ENCODE results near the gene CLMN. TPM values are rescaled to one million over a fixed set of nuclear protein-coding genes. Genes with fewer than 3 reads are reported as not detected.

Gene CLMN
- total and polyA plus RNA-seq, 2 of the 13 experiments (the other 11 are each of a cell fraction or from before 2014, with no cell fraction given), result 15.1 to 16.7 TPM

- TF ChIP-seq, protein P1, sequence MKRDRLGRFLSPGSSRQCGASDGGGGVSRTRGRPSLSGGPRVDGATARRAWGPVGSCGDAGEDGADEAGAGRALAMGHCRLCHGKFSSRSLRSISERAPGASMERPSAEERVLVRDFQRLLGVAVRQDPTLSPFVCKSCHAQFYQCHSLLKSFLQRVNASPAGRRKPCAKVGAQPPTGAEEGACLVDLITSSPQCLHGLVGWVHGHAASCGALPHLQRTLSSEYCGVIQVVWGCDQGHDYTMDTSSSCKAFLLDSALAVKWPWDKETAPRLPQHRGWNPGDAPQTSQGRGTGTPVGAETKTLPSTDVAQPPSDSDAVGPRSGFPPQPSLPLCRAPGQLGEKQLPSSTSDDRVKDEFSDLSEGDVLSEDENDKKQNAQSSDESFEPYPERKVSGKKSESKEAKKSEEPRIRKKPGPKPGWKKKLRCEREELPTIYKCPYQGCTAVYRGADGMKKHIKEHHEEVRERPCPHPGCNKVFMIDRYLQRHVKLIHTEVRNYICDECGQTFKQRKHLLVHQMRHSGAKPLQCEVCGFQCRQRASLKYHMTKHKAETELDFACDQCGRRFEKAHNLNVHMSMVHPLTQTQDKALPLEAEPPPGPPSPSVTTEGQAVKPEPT (CRISPR knock-in tag; IDR thresholded peaks at IDR 0.05; ENCODE audit: low read depth), result no peak
- TF ChIP-seq ZNF207 (IDR thresholded peaks at IDR 0.05; ENCODE audit: borderline replicate concordance) (no peak), ZNF547 (CRISPR knock-in tag; IDR thresholded peaks at IDR 0.05) (no peak), FOXC1 (CRISPR knock-in tag; IDR thresholded peaks at IDR 0.05; ENCODE audit: borderline replicate concordance) (no peak), ZNF720 (CRISPR knock-in tag; IDR thresholded peaks at IDR 0.05) (no peak)
These were observed 156.0 kb downstream of the CLMN start (continued) for GRCh38 chr14:95163666-95164065.

DNA sequence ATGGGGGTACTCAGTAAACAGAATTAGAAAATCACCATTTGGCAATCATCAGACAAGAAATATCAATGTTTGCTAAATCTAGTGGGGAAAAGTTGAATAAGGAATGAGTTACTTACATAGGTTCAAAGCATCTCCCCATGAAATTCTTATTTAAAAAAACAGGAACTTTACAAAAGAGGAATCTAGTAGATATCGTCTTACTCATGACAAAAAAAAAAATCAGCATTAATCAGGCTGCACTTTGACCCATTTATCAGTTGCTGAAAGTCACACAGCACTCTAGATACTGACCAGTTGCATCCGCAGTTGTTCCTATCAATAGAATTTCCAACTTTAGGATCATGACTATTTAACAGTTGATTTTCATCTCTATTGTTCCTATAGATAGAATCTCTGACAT, 156.6 kb downstream of the CLMN start:
- Histone ChIP-seq H3K9me3 (ENCODE audit: low read length) (peaks cover 10% of the 10 kb centered on the region; the same call in 1 of the 2 replicates), H3K9ac (ENCODE audit: insufficient read depth, low read depth, low read length) (no peak overlapping the region), H2AFZ (ENCODE audit: low read length) (no peak overlapping the region), H3K36me3 (replicated peaks in 1 of 2; ENCODE audit: control insufficient read depth in 1 of 2, insufficient read depth in 2 of 2, low read length in 2 of 2) (no peaks in the 10 kb centered on the region), H3K27ac (ENCODE audit: extremely low read length, insufficient read depth, low read length) (no peak overlapping the region), H3K79me2 (ENCODE audit: insufficient read depth, low read length) (peaks cover 3% of the 10 kb centered on the region), H4K20me1 (ENCODE audit: insufficient read depth, low read length) (no peaks in the 10 kb centered on the region), H3K4me2 (ENCODE audit: low read depth, low read length) (no peak overlapping the region), H3K4me1 (ENCODE audit: insufficient read depth, low read length) (peaks cover 18% of the 10 kb centered on the region), H3K27me3 (ENCODE audit: control insufficient read depth in 1 of 2, insufficient read depth in 2 of 2, low read length in 2 of 2) (no peaks in the 10 kb centered on the region), H3K4me3 (replicated peaks in 1 of 3; ENCODE audit: insufficient read depth in 1 of 3, low read depth in 2 of 3, low read length in 3 of 3) (no peak overlapping the region)
- no peak for TF ChIP-seq ELF3 (CRISPR knock-in tag; IDR thresholded peaks at IDR 0.05)
- TF ChIP-seq RFX5 (IDR thresholded peaks at IDR 0.05; ENCODE audit: low read depth, low read length), result no peak
- no peak for TF ChIP-seq ZNF557 (CRISPR knock-in tag; IDR thresholded peaks at IDR 0.05)
- no peak for TF ChIP-seq KDM5B (CRISPR knock-in tag; IDR thresholded peaks at IDR 0.05; ENCODE audit: borderline replicate concordance)
- TF ChIP-seq ZHX1 (CRISPR knock-in tag; IDR thresholded peaks at IDR 0.05; ENCODE audit: low read depth), result no peak
- no peak for TF ChIP-seq ZNF331 (CRISPR knock-in tag; IDR thresholded peaks at IDR 0.05)
- TF ChIP-seq ZNF17 (CRISPR knock-in tag; IDR thresholded peaks at IDR 0.05), result no peak
- TF ChIP-seq RAD51 (IDR thresholded peaks at IDR 0.05; ENCODE audit: borderline replicate concordance), result no peak
- no peak for TF ChIP-seq ZBTB44 (CRISPR knock-in tag; IDR thresholded peaks at IDR 0.05)
- no peak for ATAC-seq
- no peak for DNase-seq (ENCODE audit: low spot score)
- CTCF ChIA-PET (ENCODE audit: low intra/inter-chr PET ratio, low total read pairs), result no interaction called here
- POLR2A ChIA-PET, result no interaction called here
- no peak for FAIRE-seq
- intact Hi-C loops (cut with micrococcal nuclease; ENCODE audit: unreplicated experiment), result no loop called here
- 85% methylated on average over 2 of the region's 2 CpGs for WGBS (ENCODE audit: low lambda C conversion rate)
- in situ Hi-C loops (cut with HindIII; ENCODE audit: extremely low pct_ligation_motif_present, low pct_unique_long_range_greater_than_20kb), result no loop called here
- no TSS peak for BruUV-seq (replicated peaks)

Measured in HepG2 (cell line).